Measurements from ENCODE around the gene HTN3. TPM values are rescaled to one million over a fixed set of nuclear protein-coding genes. Genes with fewer than 3 reads are reported as not detected.
"Not testable (repeated sequence)": the region's sequence is repeated elsewhere in the genome, so short reads cannot be mapped to it uniquely, and the experiment has no call there.

The HTN3 gene
- total RNA-seq (2011; cell fraction: chromatin; rRNA removed; ENCODE audit: low replicate concordance) = not detected in 2 replicates
- total RNA-seq (2011; cell fraction: nucleolus; rRNA removed) = not detected in 2 replicates
- total RNA-seq (2011; cell fraction: nucleoplasm; rRNA removed) = not detected in 2 replicates
- total RNA-seq (2014; rRNA removed) (not detected in 2 replicates), total RNA-seq (2014; rRNA removed; fragmentation: Illumina TruSeq; extraction: Trizol) (not detected in 2 replicates), total RNA-seq (2015; rRNA removed; fragmentation: Illumina TruSeq; extraction: Trizol) (not detected in 2 replicates), total RNA-seq (2021) (not detected in 2 replicates), polyA plus RNA-seq (2011; rRNA removed) (not detected in 2 replicates), polyA plus RNA-seq (2014; fragmentation: Illumina TruSeq; extraction: Trizol) (not detected in 2 replicates), polyA plus RNA-seq (2014; fragmentation: Nextera tagmentation; extraction: Ambion mirVana) (not detected), polyA plus RNA-seq (2014; rRNA removed) (not detected in 2 replicates), polyA minus RNA-seq (2011; rRNA and poly(A)+ RNA removed) (not detected in 2 replicates), Bru-seq, nascent RNA (not detected), BruChase-seq, experiment 1, labeled RNA remaining after a 2-hour chase (not detected), BruChase-seq, experiment 2, labeled RNA remaining after a 6-hour chase (not detected)
- not detected in 2 replicates for polyA plus RNA-seq (2011; cell fraction: cytosol; rRNA removed)
- not detected in 2 replicates for polyA plus RNA-seq (2011; cell fraction: nucleus; rRNA removed)
- not detected in 2 replicates for polyA plus RNA-seq (2012)
- polyA minus RNA-seq (2011; cell fraction: cytosol; rRNA and poly(A)+ RNA removed) = not detected in 2 replicates
- not detected in 2 replicates for polyA minus RNA-seq (2011; cell fraction: nucleus; rRNA and poly(A)+ RNA removed)
- long read RNA-seq, experiment 1 = 0 reads
- long read RNA-seq, experiment 2 = 0 reads
- long read RNA-seq, experiment 3 = 0 reads

- FAIRE-seq = not testable (repeated sequence)
Observed at GRCh38 chr4:70028159-70028558, at the start of gene HTN3. HTN3 (plus strand) TSS chr4:70028459; CDS start chr4:70030741, 2,282 bp downstream.

GRCh38 chr4:69984030-69984443, 44.2 kb upstream of the HTN3 start:
- Histone ChIP-seq H3K27ac (ENCODE audit: extremely low read depth, low read depth, low read length) (no peak overlapping the region), H3K36me3 (ENCODE audit: control insufficient read depth, insufficient read depth, low read length) (no peaks in the 10 kb centered on the region), H3K79me2 (ENCODE audit: control insufficient read depth, insufficient read depth, low read length) (no peaks in the 10 kb centered on the region), H3K9me1 (ENCODE audit: control insufficient read depth, insufficient read depth, low read length) (no peaks in the 10 kb centered on the region), H4K20me1 (replicated peaks; ENCODE audit: control insufficient read depth, insufficient read depth, low read length) (no peaks in the 10 kb centered on the region), H3K4me3 (no peak overlapping the region), H2AFZ (ENCODE audit: low read depth, low read length) (no peak overlapping the region), H3K4me2 (ENCODE audit: insufficient read depth, low read length) (no peak overlapping the region), H3K4me1 (replicated peaks in 1 of 2; ENCODE audit: control insufficient read depth in 2 of 2, insufficient read depth in 2 of 2, low read length in 2 of 2) (no peaks in the 10 kb centered on the region), H3K27me3 (ENCODE audit: control insufficient read depth in 2 of 2, insufficient read depth in 2 of 2, low read length in 2 of 2) (no peaks in the 10 kb centered on the region), H3K9ac (ENCODE audit: insufficient read depth in 1 of 2, low read depth in 2 of 2, low read length in 2 of 2) (no peak overlapping the region), H3K9me3 (replicated peaks; ENCODE audit: control insufficient read depth, insufficient read depth, low read depth, low read length) (no peaks in the 10 kb centered on the region)
- 0% methylated on average over 2 of the region's 2 CpGs for WGBS (ENCODE audit: insufficient coverage, low coverage, missing lambda C conversion rate)
- DNase-seq (ENCODE audit: extremely low read depth in 1 of 4, low spot score in 3 of 4) (no peak), ATAC-seq (no peak), FAIRE-seq (no peak)
- intact Hi-C loops (cut with micrococcal nuclease) (no loop called here), in situ Hi-C loops (cut with MboI) (no loop called here)
- ChIA-PET CTCF (ENCODE audit: low intra/inter-chr PET ratio) (no interaction called here), POLR2A (no interaction called here)
- no TSS peak for BruUV-seq (replicated peaks)
- no peak for TF ChIP-seq FIP1L1 (IDR thresholded peaks at IDR 0.05; ENCODE audit: low read depth, low read length, poor library complexity, severe bottlenecking)
- TF ChIP-seq HDAC3 (IDR thresholded peaks at IDR 0.05; ENCODE audit: borderline replicate concordance, partially characterized antibody) = no peak
- no peak for TF ChIP-seq E2F4 (CRISPR knock-in tag; IDR thresholded peaks at IDR 0.05; ENCODE audit: low read depth)
- TF ChIP-seq RBM22 (IDR thresholded peaks at IDR 0.05; ENCODE audit: low read depth, low read length, poor library complexity, severe bottlenecking) = no peak
- no peak for TF ChIP-seq ILF3 (IDR thresholded peaks at IDR 0.05; ENCODE audit: borderline replicate concordance)
- TF ChIP-seq THRAP3 (IDR thresholded peaks at IDR 0.05; ENCODE audit: borderline replicate concordance) = no peak
- TF ChIP-seq, protein P1, sequence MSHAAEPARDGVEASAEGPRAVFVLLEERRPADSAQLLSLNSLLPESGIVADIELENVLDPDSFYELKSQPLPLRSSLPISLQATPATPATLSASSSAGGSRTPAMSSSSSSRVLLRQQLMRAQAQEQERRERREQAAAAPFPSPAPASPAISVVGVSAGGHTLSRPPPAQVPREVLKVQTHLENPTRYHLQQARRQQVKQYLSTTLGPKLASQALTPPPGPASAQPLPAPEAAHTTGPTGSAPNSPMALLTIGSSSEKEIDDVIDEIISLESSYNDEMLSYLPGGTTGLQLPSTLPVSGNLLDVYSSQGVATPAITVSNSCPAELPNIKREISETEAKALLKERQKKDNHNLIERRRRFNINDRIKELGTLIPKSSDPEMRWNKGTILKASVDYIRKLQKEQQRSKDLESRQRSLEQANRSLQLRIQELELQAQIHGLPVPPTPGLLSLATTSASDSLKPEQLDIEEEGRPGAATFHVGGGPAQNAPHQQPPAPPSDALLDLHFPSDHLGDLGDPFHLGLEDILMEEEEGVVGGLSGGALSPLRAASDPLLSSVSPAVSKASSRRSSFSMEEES (CRISPR knock-in tag; IDR thresholded peaks at IDR 0.05) = no peak
- no peak for TF ChIP-seq TEAD4 (IDR thresholded peaks at IDR 0.05; ENCODE audit: low read length)
- TF ChIP-seq TEAD4 (CRISPR knock-in tag; IDR thresholded peaks at IDR 0.05; ENCODE audit: borderline replicate concordance) = no peak
- no peak for TF ChIP-seq NCOR1 (IDR thresholded peaks at IDR 0.05)

More at GRCh38 chr4:70028159-70028558, at the start of gene HTN3:
- H3K9ac ChIP-seq (ENCODE audit: insufficient read depth in 1 of 2, low read depth in 2 of 2, low read length in 2 of 2); H2AFZ ChIP-seq (ENCODE audit: low read depth, low read length); H3K9me3 ChIP-seq (replicated peaks; ENCODE audit: control insufficient read depth, insufficient read depth, low read depth, low read length); H4K20me1 ChIP-seq (replicated peaks; ENCODE audit: control insufficient read depth, insufficient read depth, low read length); H3K27me3 ChIP-seq (ENCODE audit: control insufficient read depth in 2 of 2, insufficient read depth in 2 of 2, low read length in 2 of 2); H3K4me2 ChIP-seq (ENCODE audit: insufficient read depth, low read length); H3K9me1 ChIP-seq (ENCODE audit: control insufficient read depth, insufficient read depth, low read length); ATAC-seq; BruUV-seq (replicated peaks); H3K4me3 ChIP-seq; POLR2A ChIA-PET; H3K79me2 ChIP-seq (ENCODE audit: control insufficient read depth, insufficient read depth, low read length); intact Hi-C loops (cut with micrococcal nuclease); DNase-seq (ENCODE audit: extremely low read depth in 1 of 4, low spot score in 3 of 4); H3K4me1 ChIP-seq (replicated peaks in 1 of 2; ENCODE audit: control insufficient read depth in 2 of 2, insufficient read depth in 2 of 2, low read length in 2 of 2); H3K27ac ChIP-seq (ENCODE audit: extremely low read depth, low read depth, low read length); CTCF ChIA-PET (ENCODE audit: low intra/inter-chr PET ratio); H3K36me3 ChIP-seq (ENCODE audit: control insufficient read depth, insufficient read depth, low read length); in situ Hi-C loops (cut with MboI): not testable (repeated sequence)
- 2% methylated on average over 5 of the region's 7 CpGs for WGBS (ENCODE audit: insufficient coverage, low coverage, missing lambda C conversion rate)
